ENCODE data around the gene NLRX1.
"Not testable (repeated sequence)": the region's sequence is repeated elsewhere in the genome, so short reads cannot be mapped to it uniquely, and the experiment has no call there.

DNA sequence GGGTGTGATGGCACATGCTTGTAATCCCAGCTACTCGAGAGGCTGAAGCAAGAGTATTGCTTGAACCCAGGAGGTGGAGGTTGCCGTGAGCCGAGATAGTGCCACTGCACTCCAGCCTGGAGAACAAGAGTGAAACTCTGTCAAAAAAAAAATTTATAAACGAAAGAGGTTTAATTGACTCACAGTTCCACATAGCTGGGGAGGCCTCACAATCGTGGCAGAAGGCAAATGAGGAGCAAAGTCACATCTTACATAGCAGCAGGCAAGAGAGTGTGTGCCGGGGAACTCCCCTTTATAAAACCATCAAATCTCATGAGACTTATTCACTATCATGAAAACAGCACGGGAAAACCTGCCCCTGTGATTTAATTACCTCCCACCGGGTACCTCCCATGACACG, 15.9 kb downstream of the NLRX1 start:
- TF ChIP-seq POLR2A (IDR thresholded peaks at IDR 0.05) = not testable (repeated sequence)
- TF ChIP-seq, protein P1, sequence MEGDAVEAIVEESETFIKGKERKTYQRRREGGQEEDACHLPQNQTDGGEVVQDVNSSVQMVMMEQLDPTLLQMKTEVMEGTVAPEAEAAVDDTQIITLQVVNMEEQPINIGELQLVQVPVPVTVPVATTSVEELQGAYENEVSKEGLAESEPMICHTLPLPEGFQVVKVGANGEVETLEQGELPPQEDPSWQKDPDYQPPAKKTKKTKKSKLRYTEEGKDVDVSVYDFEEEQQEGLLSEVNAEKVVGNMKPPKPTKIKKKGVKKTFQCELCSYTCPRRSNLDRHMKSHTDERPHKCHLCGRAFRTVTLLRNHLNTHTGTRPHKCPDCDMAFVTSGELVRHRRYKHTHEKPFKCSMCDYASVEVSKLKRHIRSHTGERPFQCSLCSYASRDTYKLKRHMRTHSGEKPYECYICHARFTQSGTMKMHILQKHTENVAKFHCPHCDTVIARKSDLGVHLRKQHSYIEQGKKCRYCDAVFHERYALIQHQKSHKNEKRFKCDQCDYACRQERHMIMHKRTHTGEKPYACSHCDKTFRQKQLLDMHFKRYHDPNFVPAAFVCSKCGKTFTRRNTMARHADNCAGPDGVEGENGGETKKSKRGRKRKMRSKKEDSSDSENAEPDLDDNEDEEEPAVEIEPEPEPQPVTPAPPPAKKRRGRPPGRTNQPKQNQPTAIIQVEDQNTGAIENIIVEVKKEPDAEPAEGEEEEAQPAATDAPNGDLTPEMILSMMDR (IDR thresholded peaks at IDR 0.05) = not testable (repeated sequence)
